ENCODE measurements around the gene KLF16.

The KLF16 gene

DNA sequence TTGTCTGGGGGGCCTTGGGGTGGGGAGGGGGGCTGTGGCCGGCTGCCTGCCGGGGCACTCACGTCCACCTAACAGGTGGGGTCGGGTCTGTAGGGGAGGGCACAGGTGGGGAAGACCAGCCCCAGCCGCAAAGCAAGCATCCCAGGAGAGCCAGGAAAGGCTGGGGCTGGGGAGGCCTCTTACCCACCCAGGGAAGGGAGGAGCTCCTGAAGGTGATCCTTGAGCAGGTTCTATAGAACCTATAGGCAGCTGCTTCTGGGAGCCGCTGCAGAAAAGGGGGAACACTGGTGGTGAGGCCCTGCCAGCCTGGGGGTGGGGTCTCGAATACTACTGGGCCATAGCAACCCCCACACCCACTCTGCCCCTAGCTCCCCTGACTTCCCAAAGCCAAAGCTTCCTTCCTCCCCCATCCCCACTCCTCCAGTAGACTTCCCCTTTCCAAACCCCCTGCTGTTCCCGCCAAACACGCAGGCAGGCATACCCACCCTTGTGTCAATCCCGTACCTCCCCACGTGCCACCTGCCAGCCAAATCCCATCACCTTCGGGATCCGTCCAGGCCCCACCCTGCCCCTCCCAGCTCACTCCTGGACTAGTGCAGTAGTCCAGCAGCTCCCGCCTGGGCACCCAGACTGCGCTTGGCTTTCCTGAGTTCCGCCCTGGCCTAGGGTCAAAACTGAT lies 5.6 kb downstream of the KLF16 start:
- peak overlapping the region; percentile 45 for H3K4me3 ChIP-seq (replicated peaks; ENCODE audit: low read depth, low read length)
- no peak for DNase-seq (ENCODE audit: extremely low read depth, low read depth)
- TF ChIP-seq, protein P1, sequence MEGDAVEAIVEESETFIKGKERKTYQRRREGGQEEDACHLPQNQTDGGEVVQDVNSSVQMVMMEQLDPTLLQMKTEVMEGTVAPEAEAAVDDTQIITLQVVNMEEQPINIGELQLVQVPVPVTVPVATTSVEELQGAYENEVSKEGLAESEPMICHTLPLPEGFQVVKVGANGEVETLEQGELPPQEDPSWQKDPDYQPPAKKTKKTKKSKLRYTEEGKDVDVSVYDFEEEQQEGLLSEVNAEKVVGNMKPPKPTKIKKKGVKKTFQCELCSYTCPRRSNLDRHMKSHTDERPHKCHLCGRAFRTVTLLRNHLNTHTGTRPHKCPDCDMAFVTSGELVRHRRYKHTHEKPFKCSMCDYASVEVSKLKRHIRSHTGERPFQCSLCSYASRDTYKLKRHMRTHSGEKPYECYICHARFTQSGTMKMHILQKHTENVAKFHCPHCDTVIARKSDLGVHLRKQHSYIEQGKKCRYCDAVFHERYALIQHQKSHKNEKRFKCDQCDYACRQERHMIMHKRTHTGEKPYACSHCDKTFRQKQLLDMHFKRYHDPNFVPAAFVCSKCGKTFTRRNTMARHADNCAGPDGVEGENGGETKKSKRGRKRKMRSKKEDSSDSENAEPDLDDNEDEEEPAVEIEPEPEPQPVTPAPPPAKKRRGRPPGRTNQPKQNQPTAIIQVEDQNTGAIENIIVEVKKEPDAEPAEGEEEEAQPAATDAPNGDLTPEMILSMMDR (IDR thresholded peaks at IDR 0.05; ENCODE audit: low read depth, low read length, missing control alignments) = no peak

DNA sequence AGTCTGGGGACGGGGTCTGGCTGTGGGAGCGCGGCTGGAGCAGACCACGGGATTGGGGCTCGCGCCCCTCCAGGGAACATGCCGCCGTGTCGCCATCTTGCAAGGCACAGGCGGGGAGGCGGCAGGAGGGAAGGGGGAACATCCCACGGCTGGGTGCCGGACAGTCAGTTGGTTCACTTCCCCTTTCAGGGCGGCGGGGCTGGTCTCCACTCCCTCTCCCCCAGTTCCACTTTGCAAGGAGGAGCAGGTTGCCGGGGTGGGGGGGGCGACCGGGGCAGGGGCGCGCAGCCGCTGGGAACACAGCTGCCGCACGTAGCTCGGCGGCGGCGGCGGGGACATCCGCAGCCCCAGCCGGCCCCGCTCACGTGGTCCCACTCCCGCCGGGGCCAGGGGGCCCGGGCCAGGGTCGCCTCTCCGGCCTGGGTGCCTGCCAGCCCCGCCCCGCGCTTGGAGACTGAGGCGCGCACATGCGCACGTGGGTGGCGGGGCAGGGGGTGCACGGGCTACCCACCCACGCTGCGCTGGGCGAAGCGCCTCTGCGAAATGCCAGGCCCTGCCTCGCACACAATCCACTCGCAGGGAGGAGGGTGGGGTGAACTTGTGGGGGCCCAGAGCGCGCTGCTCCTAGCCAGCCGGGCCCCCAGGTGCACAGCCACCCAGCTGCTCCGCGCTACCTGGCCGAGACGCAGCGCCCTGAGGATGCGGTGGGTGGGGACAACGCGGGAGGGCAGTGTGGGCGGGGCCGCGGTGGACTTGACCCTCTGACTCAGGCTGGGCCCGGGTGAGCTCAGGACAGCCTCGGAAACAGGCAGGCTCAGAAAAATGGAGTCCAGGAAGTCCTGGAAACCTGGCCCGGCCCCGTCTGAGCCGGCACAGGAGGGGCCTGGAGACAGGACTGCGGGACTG lies 6.4 kb downstream of the KLF16 start:
- TF ChIP-seq, protein P1 (IDR thresholded peaks at IDR 0.05; ENCODE audit: low read depth, low read length, missing control alignments) = no peak
- DNase-seq (ENCODE audit: extremely low read depth, low read depth) = peak; percentile 36
- peak overlapping the region; percentile 45 for H3K4me3 ChIP-seq (replicated peaks; ENCODE audit: low read depth, low read length)

DNA sequence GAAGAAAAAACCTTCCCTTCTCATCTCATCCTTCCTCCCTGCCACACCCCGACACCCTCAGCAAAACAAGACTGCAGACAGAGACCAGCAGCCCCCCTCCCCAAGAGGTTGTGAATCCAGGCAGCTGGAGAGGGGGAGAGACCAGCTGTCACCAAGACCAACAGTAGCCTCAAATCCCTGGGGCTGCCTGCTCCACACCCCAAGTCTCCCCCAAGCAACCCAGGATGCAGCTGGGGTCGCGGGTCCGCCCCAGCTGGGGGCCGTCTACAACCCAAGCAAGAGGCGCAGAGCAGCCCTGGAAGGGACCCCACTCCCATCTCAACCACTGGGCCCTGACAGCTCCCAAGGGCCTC lies 7.1 kb downstream of the KLF16 start:
- DNase-seq (ENCODE audit: extremely low read depth, low read depth) = no peak
- TF ChIP-seq, protein P1 (IDR thresholded peaks at IDR 0.05; ENCODE audit: low read depth, low read length, missing control alignments) = no peak
- peak overlapping the region; percentile 45 for H3K4me3 ChIP-seq (replicated peaks; ENCODE audit: low read depth, low read length)

DNA sequence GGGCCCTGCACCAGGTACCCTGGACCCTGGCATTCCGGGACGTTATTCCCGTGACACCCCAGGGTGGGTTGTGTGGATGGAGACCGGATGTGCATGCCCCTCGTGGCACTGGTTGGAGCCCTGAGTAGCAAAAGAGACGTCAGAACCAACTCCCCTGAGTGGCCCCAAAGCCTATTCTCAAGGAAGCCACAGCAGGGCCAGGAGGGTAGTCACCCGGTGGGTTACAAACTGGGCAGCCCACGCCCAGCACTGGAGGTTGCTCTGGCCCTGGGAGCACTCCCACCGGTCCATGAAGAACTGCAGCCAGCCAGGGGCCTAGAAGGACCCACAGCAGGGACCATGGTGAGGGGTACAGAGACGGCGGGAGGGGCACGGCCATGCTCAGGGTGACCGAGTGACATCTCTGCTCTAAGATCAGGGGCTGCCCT lies 7.5 kb downstream of the KLF16 start:
- DNase-seq (ENCODE audit: extremely low read depth, low read depth) = no peak
- H3K4me3 ChIP-seq (replicated peaks; ENCODE audit: low read depth, low read length) = peak overlapping the region; percentile 45
- TF ChIP-seq, protein P1 (IDR thresholded peaks at IDR 0.05; ENCODE audit: low read depth, low read length, missing control alignments) = no peak

DNA sequence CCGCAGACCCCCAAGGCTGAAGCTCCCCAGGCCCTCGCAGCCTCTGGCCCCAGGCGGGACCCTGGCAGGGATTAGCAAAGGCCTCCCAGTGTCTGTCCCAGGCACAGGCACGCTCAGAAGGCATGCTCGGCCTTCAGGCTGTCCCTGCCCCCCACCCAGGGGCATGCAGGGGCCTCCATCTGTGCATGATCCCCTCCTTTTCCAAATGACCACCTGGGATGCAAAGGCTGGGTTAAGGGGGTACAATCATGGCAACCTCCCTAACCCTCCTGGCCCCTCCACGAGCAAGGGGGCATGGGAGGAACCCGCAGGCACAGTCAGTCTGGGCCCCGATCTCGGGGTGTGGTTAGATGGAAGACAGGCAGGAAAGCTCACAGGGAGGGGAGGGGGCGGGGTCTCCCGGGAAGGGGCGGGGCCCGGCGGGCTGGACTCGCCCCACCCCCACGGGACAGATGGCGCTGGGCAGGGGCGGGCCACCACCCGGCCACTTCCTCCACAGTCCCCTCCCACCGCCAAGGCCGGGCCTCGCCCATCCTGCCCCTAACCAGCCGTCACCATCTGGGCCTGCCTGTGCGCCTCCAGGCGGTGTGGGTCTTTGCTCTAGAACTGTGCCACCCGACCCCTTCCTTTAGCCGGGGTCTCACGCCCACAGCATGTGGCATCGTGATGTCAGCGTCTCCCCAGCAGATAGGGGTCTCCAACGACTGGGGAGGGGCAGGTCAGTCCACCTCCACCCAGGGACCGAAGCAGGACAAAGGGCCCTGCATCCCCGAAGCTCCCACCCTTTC lies 8.1 kb downstream of the KLF16 start:
- DNase-seq (ENCODE audit: extremely low read depth, low read depth) = peak; percentile 59
- TF ChIP-seq, protein P1 (IDR thresholded peaks at IDR 0.05; ENCODE audit: low read depth, low read length, missing control alignments) = no peak
- H3K4me3 ChIP-seq (replicated peaks; ENCODE audit: low read depth, low read length) = peak overlapping the region; percentile 45

DNA sequence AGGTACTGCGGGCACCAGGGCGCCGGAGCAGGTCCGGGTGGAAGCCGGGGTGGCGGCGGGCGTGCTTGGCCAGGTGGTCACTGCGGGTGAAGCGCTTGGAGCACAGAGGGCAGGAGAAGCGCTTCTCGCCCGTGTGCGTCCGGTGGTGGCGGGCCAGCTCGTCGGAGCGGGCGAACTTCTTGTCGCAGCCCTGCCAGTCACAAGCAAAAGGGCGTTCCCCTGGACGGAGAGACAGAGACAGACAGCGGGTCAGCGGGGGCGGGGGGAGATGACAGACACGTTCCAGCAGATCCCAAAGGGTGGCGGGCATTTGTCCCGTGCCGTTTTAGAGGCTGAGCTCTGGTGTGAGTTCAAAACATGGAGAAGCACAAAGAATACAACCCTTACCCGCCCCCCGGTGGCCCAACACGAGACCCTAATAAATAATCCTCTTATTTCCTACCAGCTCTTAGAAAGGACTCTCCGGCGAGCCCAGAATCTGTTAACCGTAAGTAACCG lies 8.8 kb downstream of the KLF16 start:
- no peak for DNase-seq (ENCODE audit: extremely low read depth, low read depth)
- TF ChIP-seq, protein P1 (IDR thresholded peaks at IDR 0.05; ENCODE audit: low read depth, low read length, missing control alignments) = no peak
- peak overlapping the region; percentile 25 for H3K4me3 ChIP-seq (replicated peaks; ENCODE audit: low read depth, low read length)
